ENCODE data around the gene MED27. TPM values are rescaled to one million over a fixed set of nuclear protein-coding genes. Genes with fewer than 3 reads are reported as not detected.

MED27 gene
- total and polyA plus RNA-seq, 9 of the 15 experiments (the other 6 are each of a cell fraction or from before 2014, with no cell fraction given), result 24.4 to 91.0 (median 36.1) TPM

DNA sequence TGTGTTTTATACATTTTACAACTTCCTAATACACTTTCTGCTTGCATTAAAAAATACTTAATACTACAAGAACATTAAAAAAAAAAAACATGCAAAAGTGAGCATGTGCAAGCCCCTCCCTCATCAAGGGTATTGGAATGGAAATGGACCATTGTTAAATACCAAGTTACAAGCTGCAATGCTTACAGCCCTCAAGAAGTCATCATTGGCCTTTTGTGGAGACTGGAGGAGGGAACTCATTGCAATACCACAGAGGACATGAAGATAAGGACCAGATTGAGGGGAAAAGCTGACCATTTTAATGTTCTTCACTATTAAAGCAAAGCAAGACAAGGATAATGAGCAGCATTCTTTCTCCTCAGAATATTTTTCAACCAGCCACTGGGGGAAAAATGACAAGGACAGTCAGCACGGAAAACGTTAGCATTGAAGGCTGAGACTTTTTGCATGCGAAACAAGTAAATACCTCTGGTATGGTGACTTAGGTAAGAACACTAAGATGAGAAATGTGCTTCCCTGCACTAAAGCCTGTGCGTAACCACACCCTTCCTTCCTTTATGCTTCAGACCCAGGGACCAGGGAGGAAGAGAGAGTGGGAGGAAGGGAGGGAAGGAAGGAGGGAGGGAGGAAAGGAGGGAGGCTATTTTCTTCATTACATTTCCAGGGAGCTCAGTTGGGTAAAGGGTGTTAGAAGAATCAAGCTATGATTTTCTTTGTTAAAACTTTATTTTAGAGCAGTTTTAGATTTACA, 198.7 kb downstream of the MED27 start:
- H3K9ac ChIP-seq (ENCODE audit: insufficient read depth in 1 of 2, low read depth in 2 of 2, low read length in 2 of 2), result no peak overlapping the region
- H3K36me3 ChIP-seq (ENCODE audit: control insufficient read depth, insufficient read depth, low read length), result no peaks in the 10 kb centered on the region
- POLR2A ChIA-PET, result no interaction called here
- WGBS (ENCODE audit: insufficient coverage, low coverage, missing lambda C conversion rate), result 73% methylated on average over 4 of the region's 4 CpGs
- DNase-seq (ENCODE audit: extremely low read depth in 1 of 4, low spot score in 3 of 4) (no peak), FAIRE-seq (no peak), ATAC-seq (no peak)
- TF ChIP-seq TBP (optimal IDR thresholded peaks at IDR 0.05; ENCODE audit: low read depth, low read length) (no peak), MTA2 (IDR thresholded peaks at IDR 0.05; ENCODE audit: low read depth) (no peak), NEUROD1 (IDR thresholded peaks at IDR 0.05; ENCODE audit: borderline replicate concordance, low read depth, low read length, partially characterized antibody) (no peak), ESRRB (CRISPR knock-in tag; IDR thresholded peaks at IDR 0.05; ENCODE audit: borderline replicate concordance) (no peak), GABPB1 (CRISPR knock-in tag; IDR thresholded peaks at IDR 0.05) (no peak), CREBBP (IDR thresholded peaks at IDR 0.05; ENCODE audit: low read depth, low read length) (no peak), PPARD (CRISPR knock-in tag; IDR thresholded peaks at IDR 0.05) (no peak), ZBTB7A (IDR thresholded peaks at IDR 0.05; ENCODE audit: borderline replicate concordance, control insufficient read depth, low read depth, low read length) (no peak), E2F3 (CRISPR knock-in tag; IDR thresholded peaks at IDR 0.05) (no peak), HOXB6 (CRISPR knock-in tag; IDR thresholded peaks at IDR 0.05; ENCODE audit: borderline replicate concordance) (no peak), BRD4 (IDR thresholded peaks at IDR 0.05) (no peak), ZNF282 (CRISPR knock-in tag; IDR thresholded peaks at IDR 0.05) (no peak), ZC3H11A (IDR thresholded peaks at IDR 0.05; ENCODE audit: low read depth, low read length) (no peak), NFE2L1 (tag; IDR thresholded peaks at IDR 0.05; ENCODE audit: borderline replicate concordance, low read depth) (no peak)
- in situ Hi-C loops (cut with MboI), result no loop called here
- no TSS peak for BruUV-seq (replicated peaks)
- H3K9me3 ChIP-seq (replicated peaks; ENCODE audit: control insufficient read depth, insufficient read depth, low read depth, low read length), result no peaks in the 10 kb centered on the region
- CTCF ChIA-PET (ENCODE audit: low intra/inter-chr PET ratio), result no interaction called here
- H3K4me2 ChIP-seq (ENCODE audit: insufficient read depth, low read length), result no peak overlapping the region
- H3K4me3 ChIP-seq, result no peak overlapping the region
- H2AFZ ChIP-seq (ENCODE audit: low read depth, low read length), result no peak overlapping the region
- H4K20me1 ChIP-seq (replicated peaks; ENCODE audit: control insufficient read depth, insufficient read depth, low read length), result no peaks in the 10 kb centered on the region; the same call in 1 of the 2 replicates
- no peaks in the 10 kb centered on the region for H3K9me1 ChIP-seq (ENCODE audit: control insufficient read depth, insufficient read depth, low read length)
- no peak overlapping the region for H3K27ac ChIP-seq (ENCODE audit: extremely low read depth, low read depth, low read length)
- no peaks in the 10 kb centered on the region for H3K4me1 ChIP-seq (replicated peaks in 1 of 2; ENCODE audit: control insufficient read depth in 2 of 2, insufficient read depth in 2 of 2, low read length in 2 of 2)
- H3K27me3 ChIP-seq (ENCODE audit: control insufficient read depth in 2 of 2, insufficient read depth in 2 of 2, low read length in 2 of 2), result no peaks in the 10 kb centered on the region
- intact Hi-C loops (cut with micrococcal nuclease), result no loop called here
- H3K79me2 ChIP-seq (ENCODE audit: control insufficient read depth, insufficient read depth, low read length), result no peaks in the 10 kb centered on the region

Measured in K562 (cell line).